ENCODE measurements around the gene SCGB2B2.
A peak's percentile ranks its signal among the peaks of the same experiment; 100 is the strongest.
"Not testable (repeated sequence)": the region's sequence is repeated elsewhere in the genome, so short reads cannot be mapped to it uniquely, and the experiment has no call there.

The SCGB2B2 gene, protein sequence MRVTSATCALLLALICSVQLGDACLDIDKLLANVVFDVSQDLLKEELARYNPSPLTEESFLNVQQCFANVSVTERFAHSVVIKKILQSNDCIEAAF

DNA sequence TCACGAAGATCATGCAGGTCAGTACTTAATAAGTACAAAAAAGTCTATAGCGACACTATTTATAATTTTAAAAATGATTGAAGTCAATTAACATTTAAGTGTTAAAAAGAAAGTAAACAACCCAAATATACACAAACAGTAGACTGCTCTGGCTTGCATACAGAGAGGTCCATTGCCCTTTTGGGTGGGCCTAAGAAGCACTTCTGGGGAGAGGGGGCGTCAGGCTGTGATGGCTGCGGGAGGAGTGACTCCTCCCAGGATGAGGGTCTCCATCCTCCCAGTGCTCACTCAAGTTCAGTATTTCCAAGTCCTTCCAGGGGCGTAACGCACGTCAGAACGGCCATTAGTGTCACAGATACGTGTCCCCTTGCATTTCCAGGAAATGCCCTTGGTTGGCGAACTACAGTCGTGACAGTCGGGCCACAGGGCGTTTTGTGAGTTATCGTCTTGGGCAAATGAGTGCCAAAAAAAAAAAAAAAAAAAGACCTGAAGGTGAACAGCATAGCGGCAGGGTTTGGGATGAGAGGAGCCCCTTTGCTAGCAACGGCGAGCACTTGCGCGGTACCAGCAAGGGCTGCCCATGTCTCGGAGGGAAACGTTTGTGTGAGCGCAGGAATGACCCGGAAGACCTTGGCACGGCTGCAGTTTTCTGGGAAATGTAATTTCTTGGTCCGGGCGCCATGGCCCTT lies at the start of gene SCGB2B2:
TSS of gene SCGB2B2 (minus strand) at position 463 of the 689 bp plus-strand sequence. CDS start 82,596 bp downstream, outside the sequence.
- DNase-seq, result peak; percentile 93

- DNase-seq, result no peak
Measured at GRCh38 chr19:34725400-34725799, 48.4 kb upstream of the SCGB2B2 start.

- no peak for DNase-seq
Measured at GRCh38 chr19:34722353-34722752, 45.4 kb upstream of the SCGB2B2 start.

DNA sequence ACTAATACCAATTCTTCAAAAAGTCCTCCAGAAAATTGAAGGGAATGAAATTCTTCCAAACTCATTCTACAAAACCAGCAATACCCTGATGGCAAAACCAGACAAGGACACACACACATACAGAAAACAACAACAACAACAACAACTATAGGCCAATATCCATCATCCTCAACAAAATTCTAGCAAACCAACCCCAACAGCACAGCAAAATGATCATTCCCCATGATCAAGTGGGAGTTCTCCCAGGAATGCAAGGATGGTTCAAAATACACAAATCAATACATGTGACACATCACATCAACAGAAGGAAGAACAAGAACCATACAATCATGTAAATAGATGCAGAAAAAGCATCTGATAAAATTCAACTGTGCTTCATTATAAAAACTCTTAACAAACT lies 38.4 kb upstream of the SCGB2B2 start:
- DNase-seq, result no peak

GRCh38 chr19:34713262-34713637 lies 36.3 kb upstream of the SCGB2B2 start:
- DNase-seq, result peak; percentile 15

GRCh38 chr19:34712395-34713261 lies 35.7 kb upstream of the SCGB2B2 start:
- DNase-seq, result peak; percentile 90

DNA sequence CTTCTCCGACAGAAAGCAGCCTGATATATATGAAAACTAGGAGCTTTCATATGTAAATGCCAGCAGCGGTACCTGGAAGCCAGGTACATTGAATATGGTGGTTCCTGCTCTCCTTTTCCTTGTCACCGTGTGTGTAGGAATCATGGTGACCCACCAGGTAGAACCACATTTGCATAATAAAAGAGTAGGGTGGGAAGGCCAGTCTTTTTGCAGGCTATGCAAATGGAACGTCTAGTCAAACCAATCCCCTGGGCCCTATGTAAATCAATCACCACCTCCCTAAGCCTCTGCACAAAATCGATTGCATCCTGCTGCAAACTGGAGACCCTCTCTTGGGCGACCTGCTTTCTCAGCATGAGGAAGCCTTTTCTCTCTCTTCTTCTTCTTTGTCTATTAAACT lies 34.9 kb upstream of the SCGB2B2 start:
- DNase-seq, result no peak

GRCh38 chr19:34707661-34708060 lies 30.7 kb upstream of the SCGB2B2 start:
- no peak for DNase-seq

GRCh38 chr19:34692549-34692948 lies 15.6 kb upstream of the SCGB2B2 start:
- no peak for DNase-seq

DNA sequence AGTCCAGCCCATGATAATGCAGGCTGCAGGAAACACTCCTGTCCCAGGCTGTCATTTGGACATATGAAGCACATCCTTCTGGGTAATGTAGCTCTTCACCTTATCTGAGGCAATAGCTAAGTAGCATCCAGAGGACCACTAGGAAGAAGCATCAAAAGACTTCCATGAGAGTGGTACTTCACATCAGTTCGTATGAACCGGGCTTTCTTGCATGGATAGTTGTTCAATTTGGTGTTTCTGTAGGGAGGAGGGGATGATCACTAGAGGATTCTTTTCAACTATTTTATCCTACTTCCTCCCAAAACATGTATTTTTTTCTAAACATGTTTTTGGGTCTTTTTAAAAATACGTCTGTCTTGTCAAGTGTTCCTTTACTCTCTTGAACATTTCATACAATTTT lies 13.4 kb upstream of the SCGB2B2 start:
- no peak for DNase-seq

GRCh38 chr19:34688592-34688991 lies 11.6 kb upstream of the SCGB2B2 start:
- no peak for DNase-seq

GRCh38 chr19:34687348-34687747 lies 10.4 kb upstream of the SCGB2B2 start:
- DNase-seq, result no peak

DNA sequence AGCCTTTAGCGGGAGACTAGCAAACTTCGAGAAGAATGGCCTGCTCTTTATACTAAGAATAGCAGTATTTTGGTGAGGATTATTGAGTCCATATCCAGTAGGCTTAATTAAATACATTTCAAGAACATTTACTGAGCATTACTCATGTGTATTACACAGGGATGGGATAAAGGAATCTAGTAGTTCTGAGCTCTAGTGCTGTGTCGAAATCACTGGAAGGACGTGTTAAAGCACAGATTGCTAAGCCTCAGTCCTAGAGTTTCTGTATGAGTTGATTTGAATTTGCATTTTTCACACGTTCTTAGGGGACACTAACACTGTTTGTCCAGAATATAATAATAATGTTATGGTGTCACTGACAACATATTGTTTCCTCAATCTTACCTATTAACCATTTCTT lies 9.5 kb upstream of the SCGB2B2 start:
- no peak for DNase-seq

DNA sequence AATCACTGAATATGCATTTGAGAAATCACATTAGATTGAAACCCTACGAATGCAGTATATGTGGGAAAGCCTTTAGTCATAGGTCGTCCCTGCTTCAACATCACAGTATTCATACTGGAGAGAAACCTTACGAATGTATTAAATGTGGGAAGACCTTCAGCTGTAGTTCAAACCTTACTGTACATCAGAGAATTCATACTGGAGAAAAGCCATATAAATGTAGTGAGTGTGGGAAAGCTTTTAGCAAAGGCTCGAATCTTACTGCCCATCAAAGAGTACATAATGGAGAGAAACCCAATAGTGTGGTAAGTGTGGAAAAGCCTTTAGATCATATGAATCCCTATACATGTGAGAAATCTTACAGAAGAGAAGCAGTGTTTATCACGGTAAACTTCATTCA lies 8.3 kb upstream of the SCGB2B2 start:
- not testable (repeated sequence) for DNase-seq

GRCh38 chr19:34681478-34681877 lies 4.5 kb upstream of the SCGB2B2 start:
- no peak for DNase-seq

GRCh38 chr19:34678421-34678820 lies 1.5 kb upstream of the SCGB2B2 start:
- no peak for DNase-seq

DNA sequence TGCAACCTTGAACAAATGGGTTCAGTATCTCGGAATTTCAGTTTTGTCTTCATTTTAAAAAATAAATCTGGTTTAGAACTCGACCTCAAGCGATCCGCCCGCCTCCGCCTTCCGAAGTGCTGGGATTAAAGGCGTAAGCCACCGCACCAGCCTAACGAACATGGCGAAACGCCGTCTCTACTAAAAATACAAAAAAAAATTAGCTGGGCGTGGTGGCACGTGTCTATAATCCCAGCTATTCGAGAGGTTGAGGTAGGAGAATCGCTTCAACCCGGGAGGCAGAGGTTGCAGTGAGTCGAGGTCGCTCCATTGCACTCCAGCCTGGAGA lies 1.1 kb upstream of the SCGB2B2 start:
- DNase-seq, result no peak

GRCh38 chr19:34677386-34678084 lies 576 bp upstream of the SCGB2B2 start, which contains the start of gene ZNF302:
TSS of gene ZNF302 (plus strand) at chr19:34677678. CDS start at chr19:34678805, 1,127 bp downstream.
- peak; percentile 98 for DNase-seq

- no peak for DNase-seq
Measured at GRCh38 chr19:34675919-34676318, 1.0 kb downstream of the SCGB2B2 start.

- no peak for DNase-seq
Measured at GRCh38 chr19:34675250-34675649, 1.7 kb downstream of the SCGB2B2 start.

GRCh38 chr19:34673590-34673989 lies 3.4 kb downstream of the SCGB2B2 start:
- DNase-seq, result no peak

GRCh38 chr19:34671972-34672371 lies 5.0 kb downstream of the SCGB2B2 start:
- no peak for DNase-seq

DNA sequence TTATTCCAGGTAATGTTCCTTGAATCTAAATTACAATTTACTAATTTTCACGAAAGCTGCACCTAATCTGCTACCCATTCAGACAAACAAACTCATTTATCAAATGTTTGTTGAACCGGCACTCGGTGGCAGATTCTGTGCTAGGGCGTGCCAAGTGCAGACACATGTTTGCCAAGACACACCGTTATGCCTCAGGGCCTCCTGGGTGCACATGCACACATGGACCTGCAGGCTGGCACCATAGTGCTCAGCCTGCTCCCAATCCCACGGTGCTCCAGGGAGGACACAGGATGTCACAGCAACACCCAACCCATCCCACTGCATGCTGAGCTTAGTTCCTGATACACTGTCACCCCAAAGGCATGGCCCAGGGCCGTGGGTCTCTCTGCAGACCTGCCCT lies 7.7 kb downstream of the SCGB2B2 start:
- DNase-seq, result no peak

Measured in hematopoietic multipotent progenitor cell treated with erythropoietin and hydrocortisone succinate and interleukin-3 and kit ligand, for 4 days (in vitro differentiated cells).